Thymus (tissue), 11 donors: Measurements from ENCODE around the gene ZNF277. TPM values are rescaled to one million over a fixed set of nuclear protein-coding genes. Genes with fewer than 3 reads are reported as not detected.

Experiments
- DNase-seq, 9 donors: peaks; one replicate each; pipeline ENCODE4 v3.0.0-alpha.2; 2013; ENCODE audit warnings: low spot score in 9 of 9, low read depth in 6 of 9, missing footprints in 1 of 9
- H3K27ac ChIP-seq, 2 donors: one replicate each; pipeline ENCODE4 v1.5.1; 2013; ENCODE audit warnings: control low read depth in 1 of 2, low read depth in 1 of 2, low read length in 1 of 2, mild to moderate bottlenecking in 1 of 2, moderate library complexity in 1 of 2
- H3K27me3 ChIP-seq, 2 donors: one replicate each; pipeline ENCODE4 v1.5.1; 2013; ENCODE audit warnings: low read length in 1 of 2; ENCODE audit not compliant: control insufficient read depth in 2 of 2, insufficient read depth in 1 of 2
- H3K36me3 ChIP-seq, 2 donors: one replicate each; pipeline ENCODE4 v1.5.1; 2013; ENCODE audit warnings: low read length in 1 of 2, mild to moderate bottlenecking in 1 of 2, moderate library complexity in 1 of 2; ENCODE audit not compliant: control insufficient read depth in 2 of 2, insufficient read depth in 2 of 2
- H3K4me1 ChIP-seq, 2 donors: one replicate each; pipeline ENCODE4 v1.5.1; 2013; ENCODE audit warnings: low read length in 2 of 2; ENCODE audit not compliant: control insufficient read depth in 2 of 2, insufficient read depth in 2 of 2
- H3K4me3 ChIP-seq, 2 donors: one replicate each; pipeline ENCODE4 v1.5.1; 2013; ENCODE audit warnings: low read length in 2 of 2, control low read depth in 1 of 2, mild to moderate bottlenecking in 1 of 2
- H3K9me3 ChIP-seq, 2 donors: one replicate each; pipeline ENCODE4 v1.5.1; 2013; ENCODE audit warnings: low read length in 1 of 2, mild to moderate bottlenecking in 1 of 2; ENCODE audit not compliant: control insufficient read depth in 2 of 2, insufficient read depth in 1 of 2
- WGBS: extraction: QIAGEN DNeasy Blood & Tissue Kit; methylation state at CpG from one replicate; pipeline ENCODE4 v1.1.7; 2013; 5-methylcytosine and 5-hydroxymethylcytosine counted together
- polyA plus RNA-seq: library from polyadenylated mRNA; stranded (reverse); fragments of 200-250 nt; gene quantifications from one replicate; pipeline ENCODE4 v1.2.3, GENCODE V29; 2013
- total RNA-seq: library from RNA; stranded (reverse); fragments of 120-200 nt; gene quantifications from one replicate; pipeline ENCODE4 v1.2.4, GENCODE V29; 2013
- donor health status: healthy.

The ZNF277 gene
- total and polyA plus RNA-seq, 2 donors = 29.7 to 32.3 TPM

DNA sequence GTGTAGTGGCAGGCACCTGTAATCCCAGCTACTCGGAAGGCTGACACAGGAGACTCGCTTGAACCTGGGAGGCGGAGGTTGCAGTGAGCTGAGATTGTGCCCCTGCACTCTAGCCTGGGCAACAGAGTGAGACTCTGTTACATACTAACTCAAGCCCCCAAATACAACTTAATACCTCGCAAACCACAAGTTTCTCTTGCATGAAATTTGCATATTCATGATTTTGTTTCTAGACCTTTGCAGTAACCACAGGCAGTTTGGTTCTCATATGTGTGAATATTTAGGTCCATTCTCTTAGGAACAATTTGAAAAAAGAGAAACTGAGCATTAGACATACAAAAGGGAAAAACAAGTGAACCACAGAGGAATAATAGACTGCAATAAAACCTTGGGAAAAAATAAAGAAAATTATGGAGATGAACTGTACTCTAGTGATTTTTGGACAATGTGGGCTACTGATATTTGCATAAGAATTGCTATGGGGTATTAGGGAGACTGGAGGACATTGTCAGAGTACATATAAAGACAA lies 77.0 kb downstream of the ZNF277 start:
- no peak overlapping the region for H3K4me3 ChIP-seq
- DNase-seq = no peak
- H3K9me3 ChIP-seq = no peaks in the 10 kb centered on the region
- no peak overlapping the region for H3K27ac ChIP-seq
- no peaks in the 10 kb centered on the region for H3K27me3 ChIP-seq
- H3K36me3 ChIP-seq = peaks cover 0 to 1% of the 10 kb centered on the region in 2 donors
- WGBS = 97% methylated on average over 4 of the region's 4 CpGs
- H3K4me1 ChIP-seq = peaks cover 2 to 5% of the 10 kb centered on the region in 2 donors

DNA sequence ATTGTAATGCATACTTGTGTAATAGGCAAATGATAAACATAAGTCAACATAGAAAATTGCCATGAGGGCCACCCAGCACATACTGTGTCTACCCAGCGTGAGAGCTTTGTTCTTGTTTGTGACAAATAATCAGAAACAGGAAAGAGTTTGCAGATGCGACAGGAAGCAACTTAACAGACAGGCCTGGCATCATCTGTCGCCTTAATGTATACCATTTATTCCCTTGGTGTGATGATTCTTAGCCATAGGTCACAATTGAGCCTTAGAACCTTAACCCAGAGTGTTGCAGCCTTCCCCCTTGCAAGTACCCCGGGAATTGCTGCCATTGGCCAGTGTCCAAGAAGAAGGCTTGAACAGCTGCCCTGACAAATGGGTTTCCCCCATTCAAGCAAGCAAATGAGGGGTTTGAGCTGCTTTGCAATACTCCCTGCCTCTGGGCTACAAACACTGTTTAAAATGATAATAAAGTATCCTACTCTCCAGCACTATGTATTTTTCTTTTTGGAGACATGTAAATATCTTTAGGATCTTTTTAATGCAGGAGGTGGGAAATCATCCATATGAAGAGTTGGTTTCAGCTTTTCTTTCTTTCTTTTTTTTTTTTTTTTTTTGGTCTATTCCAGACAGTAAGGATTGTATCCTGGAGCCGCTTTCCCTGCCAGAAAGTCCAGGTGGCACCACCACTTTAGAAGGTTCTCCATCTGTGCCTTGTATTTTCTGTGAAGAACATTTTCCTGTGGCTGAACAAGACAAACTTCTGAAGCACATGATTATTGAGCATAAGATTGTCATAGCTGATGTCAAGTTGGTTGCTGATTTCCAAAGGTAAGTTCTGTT lies 80.0 kb downstream of the ZNF277 start:
- no peak overlapping the region for H3K4me3 ChIP-seq
- no peak overlapping the region for H3K27ac ChIP-seq
- H3K4me1 ChIP-seq = peaks cover 2 to 5% of the 10 kb centered on the region in 2 donors
- no peaks in the 10 kb centered on the region for H3K27me3 ChIP-seq
- peaks cover 0 to 4% of the 10 kb centered on the region in 2 donors for H3K36me3 ChIP-seq
- 72% methylated on average over 5 of the region's 5 CpGs for WGBS
- no peaks in the 10 kb centered on the region for H3K9me3 ChIP-seq
- peak in 2 of 9 donors; percentile 13 to 25 for DNase-seq

DNA sequence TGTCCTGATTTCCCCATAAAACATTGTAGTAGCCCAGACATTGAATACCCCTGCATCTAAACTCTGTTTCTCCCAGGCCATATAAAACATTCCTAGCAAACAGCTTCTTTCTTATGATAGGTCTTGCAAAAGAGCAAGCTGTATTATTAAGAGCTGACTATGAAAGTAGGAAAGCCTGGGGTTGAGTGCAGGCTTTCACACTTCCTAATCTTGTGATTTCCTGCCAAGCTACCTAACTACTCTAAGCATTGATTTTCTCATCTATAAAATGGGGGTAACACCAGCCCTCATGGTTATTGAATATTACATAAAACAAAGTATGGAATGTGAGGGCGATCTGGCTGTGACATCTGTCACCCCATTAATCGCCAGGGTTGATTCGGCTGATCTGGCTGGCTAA lies 81.8 kb downstream of the ZNF277 start:
- Histone ChIP-seq H3K9me3 (no peaks in the 10 kb centered on the region), H3K4me3 (no peak overlapping the region), H3K4me1 (peaks cover 2 to 5% of the 10 kb centered on the region in 2 donors), H3K27me3 (no peaks in the 10 kb centered on the region), H3K27ac (no peak overlapping the region), H3K36me3 (peaks cover 0 to 4% of the 10 kb centered on the region in 2 donors)
- WGBS = 98% methylated on average over 3 of the region's 3 CpGs
- DNase-seq = no peak

DNA sequence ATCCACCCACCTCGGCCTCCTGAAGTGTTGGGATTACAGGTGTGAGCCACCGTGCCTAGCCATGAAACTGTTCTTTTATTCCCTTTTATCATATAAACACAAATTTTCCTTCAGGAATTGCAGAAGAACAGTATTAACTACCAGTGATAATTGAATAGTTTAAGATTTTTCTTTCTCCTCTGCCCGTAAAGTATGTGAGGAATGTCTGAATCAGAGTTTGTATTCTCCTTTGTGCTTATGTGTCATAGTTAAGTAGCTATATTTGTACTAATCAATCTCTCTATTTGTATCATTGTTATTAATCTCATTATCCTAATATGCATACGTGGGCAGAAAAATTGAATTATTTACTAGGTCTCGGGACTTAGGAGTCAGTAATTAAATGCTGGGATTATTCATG lies 83.6 kb downstream of the ZNF277 start:
- H3K4me1 ChIP-seq = peaks cover 2 to 5% of the 10 kb centered on the region in 2 donors
- peaks cover 0 to 4% of the 10 kb centered on the region in 2 donors for H3K36me3 ChIP-seq
- no peaks in the 10 kb centered on the region for H3K9me3 ChIP-seq
- WGBS = 97% methylated on average over 5 of the region's 5 CpGs
- H3K27ac ChIP-seq = no peak overlapping the region
- H3K4me3 ChIP-seq = no peak overlapping the region
- DNase-seq = no peak
- no peaks in the 10 kb centered on the region for H3K27me3 ChIP-seq

DNA sequence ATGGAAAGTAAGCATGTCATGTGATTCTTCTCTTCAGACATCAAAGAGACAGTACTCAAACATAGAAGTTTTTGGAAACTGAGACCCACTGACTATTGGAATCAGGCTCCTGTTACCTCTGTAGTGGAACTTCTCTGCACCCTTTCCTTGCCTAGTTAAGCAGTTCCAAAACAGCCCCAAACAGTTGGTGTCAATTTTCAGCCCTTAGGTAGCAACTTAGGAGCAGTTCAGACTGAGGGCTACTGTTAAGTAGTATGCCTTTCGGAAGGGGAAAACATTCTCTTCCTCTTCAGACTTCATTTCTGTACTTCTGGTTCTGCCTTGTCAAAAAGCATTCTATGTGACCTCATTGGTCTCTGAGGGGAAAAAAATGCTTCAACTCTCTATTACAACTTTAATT lies 85.7 kb downstream of the ZNF277 start:
- H3K27me3 ChIP-seq = no peaks in the 10 kb centered on the region
- WGBS = 100% methylated on average over 1 of the region's 1 CpG
- no peaks in the 10 kb centered on the region for H3K4me1 ChIP-seq
- DNase-seq = no peak
- H3K27ac ChIP-seq = no peak overlapping the region
- H3K9me3 ChIP-seq = no peaks in the 10 kb centered on the region
- H3K36me3 ChIP-seq = peaks cover 0 to 4% of the 10 kb centered on the region in 2 donors
- no peak overlapping the region for H3K4me3 ChIP-seq

DNA sequence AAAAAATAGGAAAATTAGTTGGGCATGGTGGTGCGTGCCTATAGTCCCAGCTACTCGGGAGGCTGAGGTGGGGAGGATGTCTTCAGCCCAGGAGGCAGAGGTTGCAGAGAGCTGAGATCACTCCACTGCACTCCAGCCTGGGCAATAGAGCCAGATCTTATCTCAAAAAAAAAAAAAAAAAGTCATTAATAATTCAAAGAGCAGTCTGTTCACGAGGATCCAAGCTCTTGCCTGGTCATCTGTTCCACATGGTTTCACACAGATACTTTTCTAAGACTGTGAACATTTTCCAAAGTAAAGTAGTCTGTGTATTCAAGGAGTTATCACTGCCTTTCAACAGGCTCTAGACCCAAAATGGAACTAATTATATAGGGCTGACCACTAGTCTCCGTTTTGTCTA lies 86.9 kb downstream of the ZNF277 start:
- no peak overlapping the region for H3K27ac ChIP-seq
- no peaks in the 10 kb centered on the region for H3K27me3 ChIP-seq
- H3K4me3 ChIP-seq = no peak overlapping the region
- H3K4me1 ChIP-seq = no peaks in the 10 kb centered on the region
- peaks cover 0 to 3% of the 10 kb centered on the region in 2 donors for H3K36me3 ChIP-seq
- WGBS = 98% methylated on average over 4 of the region's 4 CpGs
- DNase-seq = no peak
- H3K9me3 ChIP-seq = no peaks in the 10 kb centered on the region

DNA sequence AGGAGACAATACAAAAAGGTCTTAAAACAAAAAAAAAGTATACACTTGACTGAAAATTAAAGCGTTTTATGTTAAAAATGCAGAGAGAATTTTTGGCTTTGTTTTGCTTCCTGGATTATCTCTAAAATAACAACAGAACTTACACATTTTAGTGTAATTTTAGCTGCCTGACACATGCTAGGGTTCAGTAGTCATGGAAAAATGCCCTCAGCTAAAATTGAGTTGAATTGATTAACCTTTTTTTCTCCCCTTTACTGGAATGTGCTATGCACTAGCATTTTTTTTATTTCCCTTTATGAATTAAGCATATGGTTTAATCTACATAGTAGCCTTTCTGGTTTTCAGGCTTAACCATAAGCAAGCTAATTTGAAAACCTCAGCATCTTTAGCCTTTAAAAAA lies 89.9 kb downstream of the ZNF277 start:
- Histone ChIP-seq H3K36me3 (no peaks in the 10 kb centered on the region), H3K9me3 (no peaks in the 10 kb centered on the region), H3K27me3 (no peaks in the 10 kb centered on the region), H3K4me1 (no peaks in the 10 kb centered on the region), H3K27ac (no peak overlapping the region), H3K4me3 (no peak overlapping the region)
- no peak for DNase-seq
- WGBS = 90% methylated on average over 1 of the region's 1 CpG

DNA sequence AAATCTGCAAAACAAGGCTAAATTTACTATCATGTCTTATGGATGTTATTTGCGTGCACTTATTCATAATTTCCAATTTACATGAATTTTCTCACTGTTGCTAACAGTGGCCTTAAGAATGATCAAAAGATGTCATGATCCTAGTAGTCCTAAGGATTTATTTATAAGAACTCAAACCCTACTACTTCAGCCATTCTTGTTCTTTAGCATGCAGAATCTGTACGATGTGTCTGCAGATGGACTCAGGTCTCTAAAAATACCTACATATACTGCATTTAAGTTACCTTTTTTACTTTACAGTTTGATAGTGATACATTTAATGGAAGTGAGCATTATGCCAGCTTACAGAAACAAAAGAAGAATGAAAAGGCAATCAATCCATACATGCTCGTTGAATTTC lies 91.2 kb downstream of the ZNF277 start:
- Histone ChIP-seq H3K4me1 (no peaks in the 10 kb centered on the region), H3K27me3 (no peaks in the 10 kb centered on the region), H3K4me3 (no peak overlapping the region), H3K27ac (no peak overlapping the region), H3K36me3 (no peaks in the 10 kb centered on the region), H3K9me3 (no peaks in the 10 kb centered on the region)
- DNase-seq = no peak
- 97% methylated on average over 3 of the region's 3 CpGs for WGBS

DNA sequence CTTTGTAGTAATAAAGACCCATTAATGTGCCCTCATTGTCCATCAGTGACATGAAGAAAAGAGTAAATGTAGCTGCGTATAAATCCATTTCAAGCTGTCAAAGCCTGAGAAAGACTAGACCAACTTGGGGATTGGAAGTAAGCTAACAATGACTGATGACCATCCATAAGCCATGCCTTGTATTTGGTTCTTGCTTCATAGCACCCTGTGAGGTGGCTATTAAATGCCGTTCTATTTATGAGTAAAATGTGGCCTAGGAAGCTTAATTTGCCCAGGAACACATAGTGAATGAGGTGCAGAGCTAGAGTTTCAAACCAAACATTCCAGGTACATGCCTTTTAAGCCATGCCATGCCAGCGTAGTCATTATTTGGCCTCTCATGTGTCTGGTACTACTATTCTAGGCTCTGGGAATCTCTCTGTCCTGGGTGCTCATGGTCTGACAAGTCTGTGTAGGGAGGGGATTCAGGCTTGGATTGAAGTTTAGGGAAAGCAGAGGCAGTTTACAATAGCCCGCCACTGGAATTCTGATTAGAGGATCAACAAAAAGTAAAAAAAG lies 92.1 kb downstream of the ZNF277 start:
- Histone ChIP-seq H3K36me3 (no peaks in the 10 kb centered on the region), H3K27me3 (no peaks in the 10 kb centered on the region), H3K9me3 (no peaks in the 10 kb centered on the region), H3K4me1 (no peaks in the 10 kb centered on the region), H3K27ac (no peak overlapping the region), H3K4me3 (no peak overlapping the region)
- DNase-seq = no peak
- WGBS = 74% methylated on average over 4 of the region's 4 CpGs
